Activated naive CD8-positive, alpha-beta T cell treated with anti-CD3 and anti-CD28 coated beads, Interleukin-2, amount 50 U/mL, for 16 hours (primary cell): ENCODE data around the gene CDH11.

ENCODE experiments used
- DNase-seq: peaks from one replicate; pipeline ENCODE4 v3.0.0-alpha.2; 2020; ENCODE audit warnings: low read depth, low spot score

CDH11 gene

DNA sequence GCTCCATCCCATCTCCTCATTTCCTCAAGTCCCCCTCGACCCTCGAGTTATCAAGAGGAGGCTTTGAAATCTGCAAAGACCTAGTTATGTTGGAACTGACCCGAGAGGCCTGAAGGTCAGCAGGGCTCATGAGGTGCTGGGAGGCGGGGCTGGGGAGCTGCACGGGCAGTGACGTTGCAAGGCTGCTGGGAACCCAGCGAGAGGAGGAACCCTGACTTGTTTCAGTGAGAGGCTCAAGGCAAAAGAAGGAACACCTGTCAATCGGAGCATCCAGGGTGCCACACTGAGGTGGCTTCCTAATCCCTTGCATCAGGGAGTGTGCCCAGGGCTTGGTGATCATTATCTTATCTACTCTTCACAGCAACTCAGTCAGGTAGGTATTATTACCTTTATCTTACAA lies 86.9 kb downstream of the CDH11 start:
- DNase-seq = no peak

DNA sequence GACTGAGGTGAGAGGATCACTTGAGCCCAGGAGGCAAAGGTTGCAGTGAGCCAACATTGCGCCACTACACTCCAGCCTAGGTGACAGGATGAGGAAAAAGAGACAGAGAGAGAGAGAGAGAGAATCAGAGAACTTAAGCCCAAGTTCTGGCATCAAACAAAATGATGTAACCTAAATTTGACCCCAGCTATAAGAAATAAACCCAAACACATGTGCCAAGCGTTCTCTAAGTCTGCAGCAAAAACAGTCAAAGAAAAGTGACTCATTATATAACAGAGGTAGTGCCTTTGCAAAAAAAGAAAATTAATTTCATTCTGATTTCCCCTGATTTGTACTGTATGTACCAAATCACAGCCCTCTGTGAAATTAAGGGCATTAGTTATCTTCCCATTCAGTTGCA lies 89.5 kb downstream of the CDH11 start:
- DNase-seq = no peak

DNA sequence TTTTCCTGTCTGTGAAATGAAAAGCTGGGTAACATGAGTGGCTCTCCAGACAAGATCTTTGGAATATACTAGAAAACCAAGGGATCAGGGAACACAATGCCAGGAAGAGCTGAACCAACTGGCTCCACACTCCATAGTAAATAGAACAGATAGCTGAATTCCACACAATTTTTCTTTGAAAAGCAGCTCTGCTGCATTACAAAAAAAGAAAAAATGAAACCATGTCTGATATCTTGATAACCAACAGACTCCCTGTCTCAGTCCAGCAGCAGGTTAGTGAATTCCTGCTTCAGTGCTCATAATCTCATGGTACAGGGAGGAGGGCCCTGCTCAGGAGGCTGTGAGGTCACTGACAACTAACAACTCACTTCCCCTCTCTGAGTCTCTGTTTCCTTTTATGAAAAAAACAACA lies 97.1 kb downstream of the CDH11 start:
- no peak for DNase-seq

DNA sequence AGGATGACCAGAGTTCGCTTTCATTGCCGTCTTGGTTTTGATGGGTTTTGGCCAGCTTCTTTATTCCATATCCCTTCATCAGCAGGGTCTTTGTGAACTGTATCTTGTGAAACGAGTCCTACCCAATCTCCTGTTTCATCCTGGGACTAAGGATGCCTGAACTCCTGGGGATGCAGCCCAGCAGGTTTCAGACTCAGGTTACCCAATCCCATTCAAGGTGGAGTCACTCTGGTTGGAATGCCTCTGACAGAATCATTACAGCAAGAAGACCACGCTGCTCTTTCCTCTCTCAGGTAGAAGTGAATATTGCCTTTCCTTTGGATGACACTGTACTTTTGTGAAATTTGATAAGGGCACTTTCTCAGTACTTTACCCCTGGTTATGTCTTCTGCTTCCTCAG lies 98.1 kb downstream of the CDH11 start:
- DNase-seq = no peak

DNA sequence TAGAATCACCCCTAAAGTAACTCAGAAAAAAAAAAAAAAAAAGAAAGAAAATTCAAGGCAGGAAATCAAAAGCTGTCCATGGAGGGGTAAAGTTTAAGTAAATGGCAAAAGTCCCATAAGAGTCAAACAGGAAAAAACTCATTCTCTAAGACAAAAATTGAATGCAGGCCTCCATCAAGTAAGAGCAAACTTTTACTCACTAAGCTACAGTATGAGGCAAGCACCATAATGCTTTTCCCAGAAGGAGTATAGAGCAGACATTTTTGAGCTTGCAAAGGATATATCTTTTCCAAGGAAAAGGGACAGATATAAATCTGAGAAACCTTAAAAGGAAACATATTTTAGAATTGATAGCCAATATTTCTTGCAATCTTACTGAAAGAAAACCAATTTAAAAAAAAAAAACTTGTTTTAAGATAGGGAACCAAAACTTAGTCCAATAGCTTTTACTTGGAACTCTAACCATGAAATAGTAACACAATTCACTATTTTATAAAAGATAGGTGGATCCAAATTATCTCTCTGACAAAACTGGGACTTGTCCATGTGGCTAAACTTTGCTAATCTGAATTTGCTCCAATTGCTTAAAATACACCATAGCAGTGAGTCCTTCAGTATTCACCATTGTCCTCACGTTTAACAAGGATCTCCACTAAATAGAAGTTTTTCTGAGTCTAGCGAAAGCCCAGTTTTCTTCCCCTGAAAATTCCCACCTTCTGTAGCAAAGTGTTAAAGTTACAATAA lies 99.8 kb downstream of the CDH11 start:
- no peak for DNase-seq

DNA sequence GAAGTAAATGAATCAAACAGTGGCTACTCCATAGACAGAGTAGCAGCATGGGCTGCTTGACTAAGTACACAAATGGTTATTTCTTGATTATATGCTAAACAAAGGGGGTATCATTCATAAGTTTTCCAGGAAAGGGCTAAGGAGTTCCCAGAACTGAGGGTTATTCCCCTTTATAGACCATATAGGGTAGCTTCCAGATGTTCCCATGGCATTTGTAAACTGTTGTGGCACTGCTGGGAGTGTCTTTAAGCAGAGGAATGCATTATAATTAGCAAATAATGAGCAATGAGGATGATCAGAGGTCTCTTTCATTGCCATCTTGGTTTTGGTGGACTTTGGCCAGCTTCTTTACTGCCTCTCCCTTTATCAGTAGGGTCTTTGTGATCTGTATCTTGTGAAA lies 105.1 kb downstream of the CDH11 start:
- no peak for DNase-seq

DNA sequence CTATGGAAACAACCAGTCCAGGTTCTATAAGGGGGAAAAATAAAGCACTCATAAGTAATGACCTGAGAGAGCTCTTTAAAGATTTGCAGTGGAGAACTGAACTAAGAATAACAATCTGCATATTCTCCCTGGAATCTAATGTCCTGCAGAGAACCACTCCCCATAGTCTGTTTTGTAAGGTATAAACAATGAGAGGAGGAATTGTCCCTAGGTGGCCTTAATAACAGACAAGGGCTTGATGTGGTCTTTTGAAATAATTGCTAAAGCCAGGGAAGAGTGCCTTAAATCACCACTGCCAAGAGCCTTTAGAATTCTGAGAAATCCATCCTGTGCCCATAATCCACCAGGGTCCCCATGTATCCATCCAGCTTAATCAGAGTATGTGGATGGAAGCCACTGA lies 106.3 kb downstream of the CDH11 start:
- DNase-seq = no peak

DNA sequence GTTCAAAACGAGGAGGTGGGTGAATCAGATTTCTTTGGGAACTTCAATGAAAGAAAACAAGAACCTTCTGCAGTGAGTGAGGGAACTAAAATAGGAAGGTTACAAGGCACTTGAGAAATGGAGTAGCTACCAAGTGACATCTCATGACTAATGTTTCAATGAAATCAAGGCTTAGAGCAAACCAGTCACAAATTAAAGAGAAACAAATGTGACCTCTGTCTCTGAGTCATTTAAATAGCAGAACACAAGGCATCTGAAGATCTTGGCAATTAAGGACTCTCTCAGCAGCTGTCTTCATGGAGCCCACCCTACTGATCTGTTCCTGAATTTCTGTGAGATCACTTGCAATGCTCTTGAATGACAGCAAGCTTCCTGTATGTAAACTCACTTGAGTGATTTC lies 109.5 kb downstream of the CDH11 start:
- DNase-seq = no peak

DNA sequence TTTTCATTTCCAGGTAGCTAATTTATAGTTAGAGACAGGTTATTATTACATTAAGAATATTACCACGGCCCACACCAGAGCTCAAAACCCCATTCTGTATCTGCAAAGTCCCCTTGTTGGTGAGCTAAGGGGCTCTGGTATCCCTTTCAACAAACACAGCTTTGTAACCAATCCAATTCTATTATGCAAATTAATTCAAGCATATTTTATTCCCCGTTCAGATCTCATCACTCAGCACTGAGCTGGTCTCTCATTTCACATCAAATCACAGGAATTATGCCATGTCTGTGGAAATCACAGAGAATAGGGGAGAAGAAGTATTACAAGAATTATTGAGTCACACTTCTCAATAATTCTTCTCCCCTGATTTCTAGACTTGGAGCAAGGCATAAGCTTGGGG lies 111.7 kb downstream of the CDH11 start:
- DNase-seq = no peak

DNA sequence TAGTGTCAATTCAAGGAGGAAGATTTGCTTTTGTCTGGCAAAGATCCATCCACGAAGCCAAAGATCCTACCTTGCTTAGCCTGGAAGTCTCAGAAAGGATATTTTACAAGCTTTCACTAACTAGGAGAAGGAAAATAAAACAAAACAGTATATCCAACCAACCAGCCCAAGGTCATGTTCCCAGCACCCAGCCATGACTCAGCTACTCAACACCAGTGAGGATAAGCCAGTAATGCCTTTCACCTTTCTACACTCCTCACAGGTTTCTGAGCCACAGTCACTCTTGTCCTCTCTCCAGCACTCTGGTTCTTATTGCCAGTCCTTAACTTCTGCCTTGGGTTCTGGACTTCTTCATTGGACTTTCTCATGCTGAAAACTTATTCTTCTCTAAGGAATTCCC lies 116.2 kb downstream of the CDH11 start:
- no peak for DNase-seq

DNA sequence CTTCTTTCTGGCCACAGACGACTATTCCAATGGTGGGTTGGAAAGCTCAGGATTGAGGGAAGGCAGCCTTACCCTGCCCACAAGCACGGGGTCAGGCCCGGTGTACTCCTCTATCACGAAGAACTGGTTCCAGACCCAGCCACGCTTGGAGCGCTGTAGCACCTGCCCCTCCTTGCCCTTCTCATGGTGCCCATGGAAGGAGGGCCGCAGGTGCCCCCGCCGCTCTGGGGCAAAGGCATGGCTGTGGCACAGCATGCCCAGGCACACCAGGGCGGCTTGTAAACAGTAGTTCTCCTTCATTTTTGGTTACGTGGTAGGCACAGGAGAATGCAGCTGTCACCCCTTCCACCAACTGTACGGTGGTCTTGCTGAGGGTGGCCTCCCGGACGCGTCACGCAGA lies 117.3 kb downstream of the CDH11 start:
- no peak for DNase-seq

DNA sequence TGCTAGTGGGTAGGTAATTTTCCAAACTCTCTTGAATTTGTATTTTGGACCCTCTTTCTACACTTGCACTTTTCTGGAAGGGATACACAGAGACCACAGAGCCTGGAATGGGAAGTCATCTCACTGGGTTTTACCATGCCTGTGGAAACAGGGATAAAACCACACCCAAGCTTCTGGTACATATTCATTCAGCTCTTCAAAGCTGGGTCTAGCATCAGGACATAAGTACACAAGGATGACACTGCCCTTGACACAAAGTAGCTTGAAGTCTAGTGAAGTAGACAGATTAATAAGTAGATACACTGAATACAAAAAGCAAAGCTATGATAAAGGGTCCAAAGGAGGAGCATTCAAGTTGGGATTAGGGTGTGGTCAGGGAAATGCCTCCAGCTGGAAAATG lies 118.2 kb downstream of the CDH11 start:
- DNase-seq = no peak

DNA sequence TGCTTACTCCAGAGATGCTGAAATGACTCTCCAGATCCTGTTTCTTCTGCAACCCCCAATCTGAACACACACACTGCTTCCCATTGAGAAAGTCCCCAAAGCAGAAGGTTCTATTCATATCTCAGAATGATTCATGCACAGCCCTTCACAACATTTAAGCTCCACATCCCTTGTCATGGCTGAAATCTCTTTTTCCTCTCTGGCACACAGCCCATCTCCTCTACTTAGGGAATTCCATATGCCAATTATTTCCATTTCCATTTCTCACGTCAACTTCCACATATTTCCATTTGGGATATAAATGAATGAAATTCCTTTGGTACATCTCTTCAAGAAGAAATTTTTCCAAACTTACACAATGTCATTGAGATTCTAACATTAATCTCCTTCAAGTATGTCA lies 119.6 kb downstream of the CDH11 start:
- no peak for DNase-seq

DNA sequence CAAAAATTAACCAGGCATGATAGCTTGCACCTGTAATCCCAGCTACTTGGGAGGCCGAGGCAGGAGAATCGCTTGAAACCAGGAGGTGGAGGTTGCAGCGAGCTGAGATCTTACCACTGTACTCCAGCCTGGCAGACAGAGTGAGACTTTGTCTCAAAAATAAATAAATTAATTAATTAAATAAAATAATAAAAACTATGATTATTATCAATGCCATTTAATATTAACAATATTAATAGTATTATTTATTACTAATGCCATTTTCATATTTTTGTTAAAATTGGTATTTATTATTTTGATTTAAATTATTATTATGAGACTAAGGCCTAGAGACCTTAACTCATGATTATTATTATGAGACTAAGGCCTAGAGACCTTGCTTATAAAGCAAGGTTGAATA lies 121.2 kb downstream of the CDH11 start:
- DNase-seq = no peak

DNA sequence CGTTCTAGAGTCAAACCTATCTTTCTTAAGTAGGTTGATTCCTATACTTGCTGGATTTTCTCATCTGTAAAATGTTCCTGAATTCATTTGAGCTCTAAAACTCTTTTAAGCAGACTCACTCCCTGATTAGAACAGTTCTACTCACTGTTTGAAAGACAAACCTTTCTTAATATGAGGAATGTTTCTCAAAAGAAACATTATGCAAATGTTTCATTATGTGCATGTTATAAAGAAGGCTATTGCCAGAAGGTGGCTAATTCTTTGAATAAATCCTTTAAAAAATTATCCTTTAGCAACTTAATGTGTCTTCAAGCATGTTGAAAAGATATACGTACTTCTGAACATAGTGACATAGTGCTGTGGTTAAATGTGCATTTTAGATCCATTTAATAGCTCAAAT lies 124.1 kb downstream of the CDH11 start:
- no peak for DNase-seq

DNA sequence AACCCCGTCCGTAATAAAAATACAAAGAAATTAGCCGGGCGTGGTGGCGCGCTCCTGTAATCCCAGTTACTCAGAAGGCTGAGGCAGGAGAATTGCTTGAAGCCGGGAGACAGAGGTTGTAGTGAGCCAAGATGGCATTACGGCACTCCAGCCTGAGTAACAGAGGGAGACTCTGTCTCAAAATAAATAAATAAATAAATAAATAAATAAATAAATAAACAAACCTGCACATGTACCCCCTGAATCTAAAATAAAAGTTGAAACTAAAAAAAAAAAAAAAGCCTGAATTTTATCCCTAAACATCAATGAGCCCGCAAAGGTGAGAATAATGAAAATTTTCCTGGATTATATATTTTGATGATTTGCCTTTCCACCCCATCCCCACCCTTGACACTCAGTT lies 124.7 kb downstream of the CDH11 start:
- DNase-seq = no peak

DNA sequence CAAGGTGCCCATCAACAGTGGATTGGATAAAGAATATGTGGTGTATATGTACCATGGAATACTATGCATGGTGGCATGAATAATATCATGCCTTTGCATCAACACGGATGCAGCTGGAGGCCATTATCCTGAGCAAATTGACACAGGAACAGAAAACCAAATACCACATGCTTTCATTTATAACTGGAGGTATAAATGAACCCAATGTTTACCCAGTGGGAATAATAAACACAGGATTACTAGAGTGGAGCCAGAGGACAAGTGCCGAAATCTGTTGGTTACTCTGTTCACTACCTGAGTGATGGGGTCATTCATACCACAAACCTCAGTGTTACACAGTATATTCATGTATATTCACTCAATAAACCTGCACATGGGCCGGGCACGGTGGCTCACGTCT lies 125.2 kb downstream of the CDH11 start:
- no peak for DNase-seq

DNA sequence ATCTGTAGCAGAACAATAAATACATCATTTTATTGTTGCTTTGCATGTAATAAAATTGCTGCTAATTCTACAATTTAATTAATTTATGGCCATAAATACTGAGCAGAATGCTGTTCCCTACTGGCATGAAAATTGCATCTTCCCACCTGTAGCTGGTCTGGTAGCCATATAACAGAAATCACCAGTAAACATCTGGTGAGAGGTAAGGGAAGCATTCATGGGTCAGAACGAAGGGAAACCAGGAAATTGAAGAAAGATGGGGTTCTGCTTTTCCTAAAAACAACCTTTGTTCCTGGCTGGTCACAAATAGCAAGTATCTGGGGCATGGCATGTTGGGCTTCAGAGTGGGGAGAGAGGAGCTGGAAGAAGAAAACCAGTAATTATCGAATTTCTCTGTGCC lies 128.4 kb downstream of the CDH11 start:
- DNase-seq = no peak

DNA sequence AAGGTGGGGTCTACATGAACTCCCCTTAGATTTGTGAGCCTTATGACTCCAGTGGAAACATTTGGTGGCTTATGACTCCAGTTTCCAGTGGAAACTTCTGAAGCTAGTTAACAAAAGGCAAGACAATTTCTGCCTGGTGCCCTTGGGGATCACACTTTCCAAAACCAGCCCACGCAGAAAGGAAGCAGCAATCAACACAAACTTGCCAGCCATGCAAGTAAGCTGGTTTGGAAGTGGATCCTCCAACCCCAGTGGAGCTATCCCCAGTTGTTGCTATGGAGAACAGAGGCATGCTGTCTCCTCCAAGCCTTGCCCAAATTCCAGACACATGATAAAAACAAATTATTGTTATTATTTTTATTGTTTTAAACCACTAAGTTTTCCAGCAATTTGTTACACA lies 130.9 kb downstream of the CDH11 start:
- DNase-seq = no peak

DNA sequence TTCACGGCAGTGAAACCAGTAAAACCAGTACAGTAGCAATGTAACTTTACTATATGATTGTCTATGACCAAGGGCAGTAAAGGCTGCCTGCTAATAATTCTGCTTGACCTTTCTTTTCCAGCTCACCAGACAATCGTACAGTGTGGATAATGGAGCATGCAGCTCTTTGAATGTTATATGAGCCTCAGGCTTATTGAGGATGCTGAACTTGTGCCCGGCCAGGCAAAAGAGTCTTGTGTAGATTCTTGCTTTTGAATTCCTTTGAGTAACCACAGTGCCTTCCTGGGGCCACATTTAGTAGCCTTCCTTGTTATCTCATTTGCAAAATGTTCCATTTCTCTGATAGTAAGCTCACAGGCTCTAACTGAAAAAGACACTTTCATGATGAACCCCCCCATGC lies 131.8 kb downstream of the CDH11 start:
- DNase-seq = no peak

DNA sequence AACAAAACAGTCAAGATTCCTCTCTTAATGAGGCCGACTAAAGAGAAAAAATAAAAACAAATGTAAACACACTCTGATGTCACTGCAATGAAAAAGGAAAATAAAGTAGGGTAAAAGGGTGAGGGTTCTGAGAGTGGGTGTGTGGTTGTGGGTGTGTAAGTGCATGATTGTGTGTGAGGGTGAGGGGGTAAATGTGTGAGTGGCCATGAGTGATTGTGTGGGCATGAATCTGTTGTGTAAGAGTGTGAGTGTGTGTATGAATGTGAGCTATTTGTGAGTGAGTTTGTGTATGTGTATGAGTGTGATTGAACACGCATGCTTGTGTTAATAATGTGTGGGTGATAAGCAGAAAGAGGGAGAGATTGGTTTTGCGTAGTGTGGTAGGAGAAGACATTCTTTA lies 132.8 kb downstream of the CDH11 start:
- no peak for DNase-seq

DNA sequence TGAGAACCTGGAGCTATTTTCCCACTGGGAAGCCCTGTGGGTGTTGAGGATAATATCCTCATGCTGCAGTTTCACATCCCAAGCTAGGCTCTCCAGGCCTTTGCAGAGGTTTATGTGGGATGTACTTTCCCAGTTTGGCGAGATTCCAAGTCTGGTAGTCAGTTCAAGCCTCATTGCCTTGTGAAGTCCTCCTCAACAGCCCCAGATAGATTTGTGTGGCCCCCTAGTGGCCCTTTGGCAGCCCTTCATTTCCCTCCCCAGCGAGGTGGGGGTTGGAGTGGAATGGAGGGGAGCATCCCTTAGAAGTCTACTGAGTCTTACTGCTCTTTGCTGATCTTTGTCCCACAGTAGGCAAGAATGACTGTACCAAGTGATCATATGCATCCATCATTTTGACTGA lies 137.9 kb downstream of the CDH11 start:
- DNase-seq = no peak

DNA sequence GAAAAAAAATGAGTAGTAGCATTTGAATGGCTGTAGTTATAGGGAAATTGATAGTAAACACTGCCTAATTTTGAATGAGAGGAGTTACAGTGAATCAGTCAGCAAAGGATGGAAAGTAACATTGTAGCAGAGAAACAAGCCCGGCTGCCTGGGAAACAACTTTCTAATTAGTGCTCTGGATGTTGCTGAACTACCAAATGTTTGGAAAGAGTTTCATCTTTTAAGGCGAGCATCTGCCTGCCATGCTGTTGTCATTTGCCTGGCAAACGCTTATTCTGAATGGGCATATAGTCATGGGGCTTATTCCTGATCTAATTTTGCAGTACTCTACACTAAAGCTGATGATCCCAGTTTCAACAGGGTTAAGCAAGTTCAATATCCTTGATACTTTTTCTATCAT lies 138.6 kb downstream of the CDH11 start:
- DNase-seq = no peak

DNA sequence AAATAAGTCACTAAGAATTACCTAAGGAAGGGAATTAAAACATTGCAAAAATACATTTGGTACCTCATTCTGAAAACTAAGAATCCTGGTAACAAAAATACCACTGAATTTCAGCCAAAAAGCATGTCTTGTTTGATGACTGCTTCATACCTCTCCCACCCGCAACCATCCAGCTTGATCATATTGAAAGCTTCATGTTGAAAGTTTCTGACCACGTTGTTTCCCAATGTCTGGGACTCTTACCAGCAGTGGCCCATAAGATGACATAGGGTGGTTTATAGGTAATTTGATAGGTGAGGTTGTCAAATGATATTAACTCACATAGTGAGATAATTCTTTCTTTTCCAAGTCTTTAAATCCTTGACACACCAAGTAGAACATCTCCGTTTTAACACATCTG lies 139.3 kb downstream of the CDH11 start:
- no peak for DNase-seq
